ENCODE data around the gene MLANA. TPM values are rescaled to one million over a fixed set of nuclear protein-coding genes. Genes with fewer than 3 reads are reported as not detected.

Gene MLANA
- total RNA-seq, 1 donor from 2014 or later = not detected

- no peaks in the 10 kb centered on the region for H3K36me3 Mint-ChIP-seq
- Histone ChIP-seq H3K4me2 (no peak overlapping the region), H2AFZ (replicated peaks) (peak overlapping the region; percentile 77), H3K27ac (no peak overlapping the region), H3K9me3 (ENCODE audit: low read depth) (no peaks in the 10 kb centered on the region), H3K79me2 (ENCODE audit: low read depth) (no peaks in the 10 kb centered on the region), H3K9ac (no peak overlapping the region), H4K20me1 (ENCODE audit: low read depth) (no peaks in the 10 kb centered on the region), H3K4me1 (peaks cover 11% of the 10 kb centered on the region), H3K4me3 (no peak overlapping the region), H3K27me3 (no peaks in the 10 kb centered on the region), H3K36me3 (no peaks in the 10 kb centered on the region), H3F3A (ENCODE audit: low read depth) (no peaks in the 10 kb centered on the region)
- no peak overlapping the region for H3K27ac Mint-ChIP-seq
- no peaks in the 10 kb centered on the region for H3K9me3 Mint-ChIP-seq
- peaks cover 2% of the 10 kb centered on the region for H3K27me3 Mint-ChIP-seq (ENCODE audit: insufficient read depth, low read depth)
- peaks cover 7% of the 10 kb centered on the region for H3K4me1 Mint-ChIP-seq
- H3K4me3 Mint-ChIP-seq = no peak overlapping the region
- TF ChIP-seq CTCF (IDR thresholded peaks at IDR 0.05) = no peak
- TF ChIP-seq EZH2 (IDR thresholded peaks at IDR 0.05) = no peak
- no peak for TF ChIP-seq EZH2phosphoT487 (IDR thresholded peaks at IDR 0.05)
- DNase-seq (ENCODE audit: low spot score) = no peak
Observed at GRCh38 chr9:5843794-5844471, 46.8 kb upstream of the MLANA start.

GRCh38 chr9:5845157-5845531, 45.5 kb upstream of the MLANA start:
- no peak overlapping the region for H3K4me2 ChIP-seq
- H3K4me3 Mint-ChIP-seq = no peak overlapping the region
- H3K27me3 Mint-ChIP-seq (ENCODE audit: insufficient read depth, low read depth) = peaks cover 2% of the 10 kb centered on the region
- H4K20me1 ChIP-seq (ENCODE audit: low read depth) = no peaks in the 10 kb centered on the region
- H3F3A ChIP-seq (ENCODE audit: low read depth) = no peaks in the 10 kb centered on the region
- no peaks in the 10 kb centered on the region for H3K36me3 Mint-ChIP-seq
- H2AFZ ChIP-seq (replicated peaks) = no peak overlapping the region
- no peaks in the 10 kb centered on the region for H3K9me3 ChIP-seq (ENCODE audit: low read depth)
- TF ChIP-seq EZH2 (IDR thresholded peaks at IDR 0.05) (no peak), EZH2phosphoT487 (IDR thresholded peaks at IDR 0.05) (no peak), CTCF (IDR thresholded peaks at IDR 0.05) (no peak)
- H3K36me3 ChIP-seq = no peaks in the 10 kb centered on the region
- peaks cover 11% of the 10 kb centered on the region for H3K4me1 ChIP-seq
- no peaks in the 10 kb centered on the region for H3K79me2 ChIP-seq (ENCODE audit: low read depth)
- no peak overlapping the region for H3K27ac Mint-ChIP-seq
- H3K9me3 Mint-ChIP-seq = no peaks in the 10 kb centered on the region
- H3K27ac ChIP-seq = no peak overlapping the region
- DNase-seq (ENCODE audit: low spot score) = no peak
- H3K4me3 ChIP-seq = no peak overlapping the region
- peaks cover 7% of the 10 kb centered on the region for H3K4me1 Mint-ChIP-seq
- no peaks in the 10 kb centered on the region for H3K27me3 ChIP-seq
- no peak overlapping the region for H3K9ac ChIP-seq

GRCh38 chr9:5846096-5846495, 44.6 kb upstream of the MLANA start:
- H3F3A ChIP-seq (ENCODE audit: low read depth) = no peaks in the 10 kb centered on the region
- no peak overlapping the region for H3K4me2 ChIP-seq
- H3K4me1 Mint-ChIP-seq = peaks cover 7% of the 10 kb centered on the region
- peaks cover 11% of the 10 kb centered on the region for H3K4me1 ChIP-seq
- no peak overlapping the region for H2AFZ ChIP-seq (replicated peaks)
- no peak overlapping the region for H3K27ac ChIP-seq
- H3K9me3 Mint-ChIP-seq = no peaks in the 10 kb centered on the region
- no peaks in the 10 kb centered on the region for H3K9me3 ChIP-seq (ENCODE audit: low read depth)
- no peaks in the 10 kb centered on the region for H3K36me3 Mint-ChIP-seq
- H3K36me3 ChIP-seq = no peaks in the 10 kb centered on the region
- TF ChIP-seq EZH2 (IDR thresholded peaks at IDR 0.05) (no peak), CTCF (IDR thresholded peaks at IDR 0.05) (no peak), EZH2phosphoT487 (IDR thresholded peaks at IDR 0.05) (no peak)
- H3K4me3 ChIP-seq = no peak overlapping the region
- no peak overlapping the region for H3K27ac Mint-ChIP-seq
- H3K9ac ChIP-seq = no peak overlapping the region
- no peaks in the 10 kb centered on the region for H3K27me3 ChIP-seq
- H4K20me1 ChIP-seq (ENCODE audit: low read depth) = no peaks in the 10 kb centered on the region
- H3K79me2 ChIP-seq (ENCODE audit: low read depth) = no peaks in the 10 kb centered on the region
- DNase-seq (ENCODE audit: low spot score) = no peak
- H3K27me3 Mint-ChIP-seq (ENCODE audit: insufficient read depth, low read depth) = peaks cover 2% of the 10 kb centered on the region
- H3K4me3 Mint-ChIP-seq = no peak overlapping the region

Data from neural progenitor cell (in vitro differentiated cells).